MM.1S (cell line): Measurements from ENCODE around the gene CCHCR1.

Source experiments
- CTCF ChIP-seq: fragments of 300-600 bp; sonication (generic); IDR thresholded peaks from 2 replicates; pipeline ENCODE4 v1.5.1; 2016; ENCODE audit warnings: antibody characterized with exemption, low read length, mixed read lengths
- EZH2 ChIP-seq: fragments of 300-600 bp; sonication (generic); optimal IDR thresholded peaks from 2 replicates; pipeline ENCODE3; 2017; ENCODE audit warnings: low read depth, mild to moderate bottlenecking, antibody characterized with exemption, low read length, mixed read lengths
- EZH2phosphoT487 ChIP-seq: fragments of 300-600 bp; sonication (generic); IDR thresholded peaks from 2 replicates; pipeline ENCODE4 v1.6.1; 2018; ENCODE audit warnings: antibody characterized with exemption, low read length

- TF ChIP-seq CTCF, result no peak
- TF ChIP-seq EZH2, result no peak
- no peak for TF ChIP-seq EZH2phosphoT487
These were observed 63.2 kb downstream of the CCHCR1 start for GRCh38 chr6:31094389-31094881.
